ENCODE measurements around the gene ADARB1. TPM values are rescaled to one million over a fixed set of nuclear protein-coding genes. Genes with fewer than 3 reads are reported as not detected.
A peak's percentile ranks its signal among the peaks of the same experiment; 100 is the strongest.

ADARB1 gene
- polyA plus RNA-seq, 1 of the 3 experiments (the other 2 are of a cell fraction) = 7.8 TPM

- TF ChIP-seq CTCF (IDR thresholded peaks at IDR 0.05) = peak; percentile 27
- no peak for TF ChIP-seq PBX3 (IDR thresholded peaks at IDR 0.05)
- Histone ChIP-seq H3K9me2 (no peaks in the 10 kb centered on the region), H3F3A (replicated peaks; ENCODE audit: insufficient read depth) (peaks cover 20% of the 10 kb centered on the region), H3K4me3 (ENCODE audit: low read depth in 2 of 2, low read length in 1 of 2) (no peak overlapping the region), H3K27me3 (ENCODE audit: insufficient read depth) (no peaks in the 10 kb centered on the region), H3K4me1 (ENCODE audit: control insufficient read depth in 1 of 2, insufficient read depth in 2 of 2, low read depth in 1 of 2, low read length in 1 of 2) (peaks cover 7 to 13% of the 10 kb centered on the region in 2 experiments; a peak in 2 of 4 replicates), H3K79me2 (ENCODE audit: insufficient read depth) (no peaks in the 10 kb centered on the region), H3K4me2 (peak overlapping the region; percentile 53), H3K27ac (ENCODE audit: low read depth in 2 of 2, low read length in 1 of 2) (peak overlapping the region; percentile 29 to 72; a peak in 3 of 4 replicates), H3K9ac (peak overlapping the region; percentile 1; the same call in 1 of the 2 replicates), H3K36me3 (replicated peaks in 1 of 2; ENCODE audit: control insufficient read depth in 1 of 2, insufficient read depth in 2 of 2, low read length in 1 of 2) (no peaks in the 10 kb centered on the region), H2AFZ (ENCODE audit: low read depth) (no peak overlapping the region), H3K9me3 (no peaks in the 10 kb centered on the region), H4K20me1 (ENCODE audit: insufficient read depth) (peaks cover 10% of the 10 kb centered on the region)
- CTCF ChIA-PET = interaction anchor here (0.8 to 4.3 kb wide), 4 partner anchors 11 to 98 kb away, joined by 3 to 14 read pairs (median 4); no protein-coding TSS in a partner anchor
- POLR2A ChIA-PET = no interaction called here
- DNase-seq = peak; percentile 51
- 70% methylated on average over 9 of the region's 10 CpGs for whole genome bisulfite sequencing (ENCODE audit: low lambda C conversion rate)
These were observed 153.4 kb downstream of the ADARB1 start for GRCh38 chr21:45227735-45228134.

- Histone ChIP-seq H3K4me3 (ENCODE audit: low read depth in 2 of 2, low read length in 1 of 2) (no peak overlapping the region), H3K9ac (peak overlapping the region; percentile 1; the same call in 1 of the 2 replicates), H2AFZ (ENCODE audit: low read depth) (no peak overlapping the region), H3K9me2 (no peaks in the 10 kb centered on the region), H3K27ac (ENCODE audit: low read depth in 2 of 2, low read length in 1 of 2) (peak overlapping the region; percentile 54 to 72; a peak in 3 of 4 replicates), H3K27me3 (ENCODE audit: insufficient read depth) (no peaks in the 10 kb centered on the region), H3K9me3 (no peaks in the 10 kb centered on the region), H3K79me2 (ENCODE audit: insufficient read depth) (no peaks in the 10 kb centered on the region), H3K4me1 (ENCODE audit: control insufficient read depth in 1 of 2, insufficient read depth in 2 of 2, low read depth in 1 of 2, low read length in 1 of 2) (peaks cover 7 to 13% of the 10 kb centered on the region in 2 experiments; a peak in 2 of 4 replicates), H4K20me1 (ENCODE audit: insufficient read depth) (peaks cover 10% of the 10 kb centered on the region), H3K36me3 (replicated peaks in 1 of 2; ENCODE audit: control insufficient read depth in 1 of 2, insufficient read depth in 2 of 2, low read length in 1 of 2) (no peaks in the 10 kb centered on the region), H3F3A (replicated peaks; ENCODE audit: insufficient read depth) (peaks cover 20% of the 10 kb centered on the region), H3K4me2 (peak overlapping the region; percentile 53)
- no peak for DNase-seq
- TF ChIP-seq CHD2 (IDR thresholded peaks at IDR 0.05; ENCODE audit: low read length, partially characterized antibody) (no peak), TCF12 (IDR thresholded peaks at IDR 0.05) (peak; percentile 93), FOSL2 (IDR thresholded peaks at IDR 0.05; ENCODE audit: borderline replicate concordance, low read depth) (peak; percentile 85), POLR2AphosphoS5 (IDR thresholded peaks at IDR 0.05; ENCODE audit: low read depth, low read length) (peak; percentile 63; the same call in 1 of the 2 replicates), ZBTB33 (IDR thresholded peaks at IDR 0.05; ENCODE audit: borderline replicate concordance, low read depth) (peak; percentile 47; the same call in 1 of the 2 replicates), NFIC (IDR thresholded peaks at IDR 0.05; ENCODE audit: borderline replicate concordance) (peak; percentile 83), JUND (IDR thresholded peaks at IDR 0.05) (peak; percentile 92), MXI1 (IDR thresholded peaks at IDR 0.05; ENCODE audit: low read depth, low read length) (no peak), IRF3 (IDR thresholded peaks at IDR 0.05; ENCODE audit: low read depth, low read length) (no peak), USF2 (IDR thresholded peaks at IDR 0.05; ENCODE audit: borderline replicate concordance, low read depth, low read length) (no peak), SIN3A (IDR thresholded peaks at IDR 0.05; ENCODE audit: borderline replicate concordance, low read depth, low read length) (peak; percentile 73; the same call in 1 of the 2 replicates), PBX3 (IDR thresholded peaks at IDR 0.05) (peak; percentile 95), TAF1 (IDR thresholded peaks at IDR 0.05; ENCODE audit: borderline replicate concordance, low read depth, low read length) (peak; percentile 7; the same call in 1 of the 2 replicates), TEAD4 (IDR thresholded peaks at IDR 0.05; ENCODE audit: borderline replicate concordance, insufficient read depth) (peak; percentile 81), FOXM1 (IDR thresholded peaks at IDR 0.05; ENCODE audit: low read depth) (no peak)
- ChIA-PET CTCF (interaction anchor here (0.8 to 4.3 kb wide), 4 partner anchors 11 to 98 kb away, joined by 3 to 14 read pairs (median 4); no protein-coding TSS in a partner anchor), POLR2A (no interaction called here)
- 15% methylated on average over 6 of the region's 6 CpGs for WGBS (ENCODE audit: low lambda C conversion rate)
These were observed 153.8 kb downstream of the ADARB1 start for GRCh38 chr21:45228171-45228641.
